ENCODE data around the gene GPR183.

The GPR183 gene

GRCh38 chr13:99301913-99302636, 5.1 kb downstream of the GPR183 start:
- DNase-seq (ENCODE audit: extremely low read depth, low read depth): no peak
- no peak for TF ChIP-seq CTCF (IDR thresholded peaks at IDR 0.05; ENCODE audit: low read depth, low read length)

GRCh38 chr13:99301056-99301838, 6.0 kb downstream of the GPR183 start:
- TF ChIP-seq CTCF (IDR thresholded peaks at IDR 0.05; ENCODE audit: low read depth, low read length): no peak

GRCh38 chr13:99299920-99300341, 7.3 kb downstream of the GPR183 start:
- no peak for DNase-seq (ENCODE audit: extremely low read depth, low read depth)
- no peak for TF ChIP-seq CTCF (IDR thresholded peaks at IDR 0.05; ENCODE audit: low read depth, low read length)

More at GRCh38 chr13:99301056-99301838, 6.0 kb downstream of the GPR183 start:
- no peak for DNase-seq (ENCODE audit: extremely low read depth, low read depth)

GRCh38 chr13:99299256-99299919, 7.8 kb downstream of the GPR183 start:
- no peak for TF ChIP-seq CTCF (IDR thresholded peaks at IDR 0.05; ENCODE audit: low read depth, low read length)
- DNase-seq (ENCODE audit: extremely low read depth, low read depth): no peak

GRCh38 chr13:99298056-99298455, 9.1 kb downstream of the GPR183 start:
- TF ChIP-seq CTCF (IDR thresholded peaks at IDR 0.05; ENCODE audit: low read depth, low read length): no peak
- DNase-seq (ENCODE audit: extremely low read depth, low read depth): no peak

- DNase-seq (ENCODE audit: extremely low read depth, low read depth): no peak
- TF ChIP-seq CTCF (IDR thresholded peaks at IDR 0.05; ENCODE audit: low read depth, low read length): no peak
Measured at GRCh38 chr13:99297331-99297730, 9.9 kb downstream of the GPR183 start.

GRCh38 chr13:99296398-99296797, 10.8 kb downstream of the GPR183 start:
- no peak for DNase-seq (ENCODE audit: extremely low read depth, low read depth)
- TF ChIP-seq CTCF (IDR thresholded peaks at IDR 0.05; ENCODE audit: low read depth, low read length): no peak

Measured in AG09319 (cell line).